ENCODE measurements around the gene LSP1.

LSP1 gene

DNA sequence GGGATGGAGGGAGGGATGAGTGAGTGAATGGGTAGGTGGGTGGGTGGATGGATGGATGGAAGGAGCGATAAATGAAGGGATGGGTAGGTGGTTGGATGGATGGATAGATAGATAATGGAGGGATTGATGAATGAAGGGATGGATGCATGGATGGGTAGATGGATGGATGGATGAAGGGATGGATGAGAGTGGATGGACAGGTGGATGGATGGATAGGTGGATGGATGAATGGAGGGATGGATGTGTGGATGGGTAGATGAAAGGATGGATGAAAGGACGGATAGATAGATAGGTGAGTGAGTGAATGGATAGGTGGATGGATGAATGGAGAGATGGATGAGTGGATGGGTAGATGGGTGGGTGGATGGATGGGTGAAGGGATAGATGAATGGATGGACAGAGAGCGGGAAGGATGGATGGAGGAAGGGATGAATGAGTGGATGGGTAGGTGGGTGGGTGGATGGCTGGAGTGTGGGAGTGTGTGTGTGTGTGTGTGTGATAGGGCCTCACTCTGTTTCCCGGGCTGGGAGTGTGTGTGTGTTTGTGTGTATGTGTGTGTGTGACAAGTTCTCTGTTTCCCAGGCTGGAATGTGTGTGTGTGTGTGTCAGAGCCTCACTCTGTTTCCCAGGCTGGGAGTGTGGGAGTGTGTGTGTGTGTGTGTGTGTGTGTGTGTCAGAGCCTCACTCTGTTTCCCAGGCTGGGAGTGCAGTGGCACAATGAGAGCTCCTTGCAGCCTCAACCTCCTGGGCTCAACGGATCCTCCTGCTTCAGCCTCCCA, 40.9 kb downstream of the LSP1 start:
- no peak for DNase-seq

DNA sequence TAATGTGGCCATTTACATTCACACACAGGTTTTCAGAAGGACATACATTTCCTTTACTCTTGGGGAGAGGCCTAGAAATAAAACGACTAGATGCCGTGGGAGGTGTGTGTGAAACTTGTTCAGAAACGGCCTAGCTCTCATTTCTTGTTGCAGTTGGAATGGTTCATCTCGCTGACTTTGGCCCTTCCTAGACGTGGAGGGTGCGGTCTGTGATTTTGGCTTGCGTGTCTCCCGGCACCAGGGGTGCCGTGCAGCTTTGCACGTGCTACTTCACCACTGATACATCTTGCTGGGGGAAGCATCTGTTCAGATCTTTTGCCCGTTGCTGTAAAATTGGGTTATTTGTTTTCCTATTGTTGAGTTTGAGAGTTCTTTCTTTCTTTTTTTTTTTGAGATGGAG, 41.9 kb downstream of the LSP1 start:
- DNase-seq, result no peak

GRCh38 chr11:1896468-1896867, 43.6 kb downstream of the LSP1 start:
- DNase-seq, result no peak

GRCh38 chr11:1896923-1897322, 44.0 kb downstream of the LSP1 start:
- DNase-seq, result no peak

DNA sequence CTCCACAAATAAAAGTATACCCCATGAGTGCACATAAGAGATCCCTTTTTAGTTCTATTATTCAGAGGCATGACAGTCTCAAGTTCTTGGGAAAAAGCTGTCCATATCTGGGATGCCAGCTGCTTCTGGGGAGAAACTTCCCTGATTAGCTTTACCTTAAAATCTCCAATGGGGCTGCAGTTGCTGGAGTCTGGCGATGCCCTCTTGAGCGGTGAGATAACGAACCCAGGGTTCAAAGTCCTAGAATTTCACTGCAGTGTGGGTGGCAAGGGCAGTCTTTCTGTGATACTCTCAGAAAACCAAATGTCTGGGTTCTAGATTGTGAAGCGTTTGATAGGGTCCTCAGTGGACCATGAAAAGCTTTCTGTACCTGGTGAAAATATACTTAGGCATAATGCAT, 46.2 kb downstream of the LSP1 start:
- no peak for DNase-seq

GRCh38 chr11:1899686-1900085, 46.8 kb downstream of the LSP1 start:
- no peak for DNase-seq

DNA sequence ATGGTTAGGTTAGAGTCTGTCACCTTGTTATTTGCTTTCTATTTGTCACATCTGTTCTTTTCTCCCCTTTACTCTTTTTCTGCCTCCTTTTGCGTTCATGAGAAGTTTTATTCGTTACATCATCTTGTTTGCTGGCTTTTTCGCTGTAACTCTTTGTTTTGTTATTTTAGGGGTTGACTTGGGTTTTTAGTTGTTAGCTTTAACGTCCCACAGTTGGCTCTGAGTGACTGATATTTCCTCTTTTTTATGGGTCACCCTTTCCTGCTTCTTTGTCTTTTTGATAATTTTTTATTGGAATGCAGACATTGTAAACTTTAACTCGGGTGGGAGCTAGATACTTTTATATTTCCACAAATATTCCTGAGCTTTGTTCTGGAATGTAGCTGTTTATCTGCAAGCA, 53.3 kb downstream of the LSP1 start:
- DNase-seq, result no peak

DNA sequence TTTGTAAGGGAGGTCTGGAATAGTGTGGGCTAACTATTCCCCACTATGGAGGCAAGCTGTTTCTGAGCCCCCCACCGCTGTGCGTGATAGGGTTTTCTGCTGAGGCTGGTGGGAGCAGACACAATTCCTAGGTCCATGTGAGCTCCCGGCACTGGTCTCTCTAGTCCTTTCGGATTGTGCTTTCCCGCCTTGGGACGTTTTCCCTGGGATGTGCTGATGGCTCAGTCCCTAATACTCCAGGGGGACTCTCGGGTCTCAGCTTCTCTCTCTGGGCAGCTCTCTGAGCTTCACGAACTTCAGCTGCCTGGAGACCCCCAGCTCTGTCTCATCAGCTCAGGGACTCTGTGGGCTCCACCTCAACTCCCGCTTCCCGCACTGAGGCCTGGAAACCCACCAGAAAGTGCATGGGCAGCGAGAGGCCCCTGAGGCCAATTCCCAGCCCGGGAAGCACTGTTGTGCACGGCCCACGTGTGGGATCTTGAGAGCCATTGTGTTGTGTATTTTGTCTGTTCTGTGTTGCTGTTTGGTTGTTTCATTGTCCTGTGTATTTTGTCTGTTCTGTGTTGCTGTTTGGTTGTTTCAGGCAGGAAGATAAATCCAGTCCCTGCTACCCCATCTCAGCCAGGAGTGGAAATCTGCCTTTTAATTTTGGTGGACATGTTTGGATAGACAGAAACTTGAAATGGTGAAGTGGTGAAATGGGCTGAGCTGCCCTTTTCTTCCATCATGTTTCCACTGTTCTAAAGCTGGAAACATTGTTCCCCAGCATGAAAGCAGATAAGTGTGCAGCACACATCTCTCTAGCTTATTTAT, 53.9 kb downstream of the LSP1 start:
- no peak for DNase-seq

DNA sequence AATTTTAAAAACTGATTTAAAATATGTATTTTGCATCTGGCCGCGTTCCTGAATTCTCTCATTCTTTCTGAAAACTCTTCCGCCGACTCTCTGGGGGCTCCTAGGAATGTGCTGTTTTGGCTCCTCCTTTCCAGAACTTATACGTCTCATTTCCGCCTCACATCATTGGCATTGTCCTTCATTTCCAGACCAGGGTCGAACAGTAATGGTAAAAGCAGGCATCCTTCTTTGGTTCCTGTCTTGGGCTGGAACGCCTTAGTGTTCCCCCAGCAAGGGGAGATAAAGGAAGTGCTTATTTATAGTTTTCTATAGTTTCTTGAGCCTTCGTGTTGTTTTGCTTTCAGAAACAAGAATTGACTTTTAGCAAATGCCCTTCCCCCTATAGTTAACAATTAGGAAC, 55.7 kb downstream of the LSP1 start:
- no peak for DNase-seq

- no peak for DNase-seq
Observed at GRCh38 chr11:1909524-1909923, 56.6 kb downstream of the LSP1 start.

- DNase-seq, result no peak
Observed at GRCh38 chr11:1912289-1912878, 59.5 kb downstream of the LSP1 start.

DNA sequence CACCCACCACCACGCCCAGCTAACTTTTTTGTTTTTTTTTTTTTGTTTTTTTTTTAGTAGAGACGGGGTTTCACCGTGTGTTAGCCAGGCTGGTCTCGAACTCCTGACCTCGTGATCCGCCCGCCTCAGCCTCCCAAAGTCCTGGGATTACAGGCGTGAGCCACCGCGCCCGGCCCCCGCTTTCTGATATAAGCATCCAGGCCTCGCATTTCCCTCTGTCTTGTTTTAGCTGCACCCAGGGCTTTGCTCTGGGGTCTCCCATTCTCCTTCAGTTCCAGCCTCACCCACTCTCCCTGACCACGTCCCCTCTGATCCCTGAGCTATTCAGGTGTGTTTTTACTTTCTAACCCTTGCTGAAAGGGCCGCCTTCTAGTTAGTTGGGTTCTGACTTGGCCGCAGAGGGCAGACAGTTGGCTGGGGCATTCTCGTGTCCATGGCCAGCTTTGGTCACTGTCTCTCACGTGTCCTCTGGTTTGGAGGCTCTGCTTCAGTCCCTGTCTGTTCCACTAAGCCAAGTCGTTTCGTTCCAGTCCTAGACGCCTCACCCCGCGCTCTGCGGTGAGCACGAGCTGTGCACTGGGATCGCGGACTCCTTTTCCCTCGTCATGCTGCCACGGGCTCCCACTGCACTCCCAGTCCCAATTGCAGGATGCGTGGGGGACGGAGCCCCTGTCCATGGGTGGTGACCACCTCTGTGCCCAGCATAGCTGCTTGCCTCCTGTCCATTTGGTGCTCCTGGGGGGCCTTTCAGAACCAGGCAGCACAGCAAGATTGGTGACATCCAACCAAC, 60.6 kb downstream of the LSP1 start:
- no peak for DNase-seq

DNA sequence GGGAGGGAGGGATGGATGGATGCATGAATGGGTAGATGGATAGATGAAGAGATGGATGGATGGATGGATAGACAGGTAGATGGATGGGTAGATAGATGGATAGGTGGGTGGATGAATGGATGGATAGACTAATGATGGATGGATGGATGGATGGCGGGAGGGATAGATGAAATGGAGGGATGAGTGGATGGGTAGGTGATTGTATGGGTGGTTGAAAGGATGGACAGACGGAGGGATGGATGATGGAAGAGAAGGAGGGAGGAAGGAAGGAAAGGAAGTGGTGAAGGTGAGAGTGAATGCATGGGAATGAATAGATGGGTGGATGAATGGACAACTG, 62.9 kb downstream of the LSP1 start:
- no peak for DNase-seq

GRCh38 chr11:1916132-1916985, 63.5 kb downstream of the LSP1 start:
- DNase-seq, result no peak

DNA sequence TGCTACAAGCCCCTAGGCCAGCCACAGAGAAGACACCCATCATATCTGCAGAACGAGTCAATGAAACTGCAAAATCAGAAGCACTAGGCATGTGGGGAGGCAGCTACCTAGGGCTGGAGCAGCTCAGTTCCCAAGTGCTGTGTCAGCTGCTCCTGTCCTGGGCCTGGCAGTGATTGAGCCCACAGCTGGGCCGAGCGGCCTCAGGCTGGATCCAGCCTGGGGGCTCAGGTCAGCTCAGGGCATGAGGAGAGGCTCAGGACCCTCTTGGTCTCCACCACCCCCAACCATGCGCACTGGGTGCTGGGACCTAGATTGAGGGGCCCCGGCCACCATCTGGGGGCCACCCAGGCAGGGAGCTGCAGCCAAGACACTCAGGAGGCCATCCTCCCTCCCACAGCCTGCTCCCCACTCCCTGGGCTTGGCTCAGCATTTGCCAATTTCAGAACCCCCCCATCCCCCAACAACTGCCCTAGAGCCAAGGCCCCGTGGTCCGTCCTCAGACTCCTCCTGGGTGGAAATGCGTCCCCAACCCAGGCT, 64.2 kb downstream of the LSP1 start:
- DNase-seq, result no peak

DNA sequence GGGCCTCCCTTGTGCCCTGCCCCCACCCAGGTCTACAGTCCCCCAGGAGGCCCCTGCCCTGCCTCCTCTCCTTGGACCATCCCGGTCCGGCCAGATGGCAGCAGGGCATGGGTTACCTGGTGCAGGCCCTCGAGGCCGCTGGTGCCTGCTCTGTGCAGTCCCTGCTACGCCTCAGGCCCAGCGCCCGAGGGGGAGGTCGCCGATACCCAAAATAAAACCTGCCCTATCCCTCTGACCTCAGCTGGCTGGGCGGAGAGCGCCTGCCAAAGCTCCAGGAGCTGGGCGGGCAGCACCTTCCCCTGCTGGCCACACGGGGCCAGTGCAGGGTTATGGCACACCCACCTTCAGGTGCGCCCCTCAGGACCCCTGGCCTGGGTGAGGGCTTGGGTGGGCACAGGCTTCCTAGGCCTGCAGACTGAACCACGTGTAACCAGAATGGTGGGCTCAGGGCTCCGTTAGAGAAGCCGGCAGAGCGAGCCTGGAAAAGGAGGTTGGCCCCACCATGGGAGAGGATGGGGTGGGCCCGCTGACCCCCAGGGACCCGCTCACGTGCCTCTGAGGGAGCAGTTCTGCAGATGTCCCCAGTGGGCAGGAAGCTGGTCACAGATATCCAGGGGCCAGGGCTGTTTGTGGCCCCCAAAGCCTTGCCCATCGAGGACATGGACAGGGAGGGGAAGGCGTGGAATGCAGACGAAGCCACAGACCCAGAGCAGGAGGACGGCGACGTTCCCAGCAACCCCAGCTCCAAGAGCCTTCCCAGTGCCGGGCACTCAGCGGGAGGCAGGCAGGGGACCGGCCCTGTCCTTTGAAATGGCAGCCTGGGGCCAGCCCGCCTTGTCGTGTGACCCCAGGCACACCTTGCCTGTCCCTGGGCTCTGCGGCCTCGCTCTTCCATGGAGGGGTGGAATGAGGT, 64.9 kb downstream of the LSP1 start:
- no peak for DNase-seq

- no peak for DNase-seq
Observed at GRCh38 chr11:1918436-1919315, 65.8 kb downstream of the LSP1 start.

GRCh38 chr11:1919391-1920127, 66.7 kb downstream of the LSP1 start, which contains the start of gene TNNT3:
TNNT3 (plus strand) TSS chr11:1919703; CDS start chr11:1922875, 3,172 bp downstream.
- no peak for DNase-seq
